GM21360 (cell line): ENCODE measurements around the gene TMEM39A.
A peak's percentile ranks its signal among the peaks of the same experiment; 100 is the strongest.

ENCODE experiments used
- ATAC-seq: cut with Tn5 transposase; IDR thresholded peaks from one replicate; pipeline ENCODE4 v1.9.1; 2021; ENCODE audit warnings: mild to moderate bottlenecking, moderate library complexity; ENCODE audit not compliant: unreplicated experiment

Gene TMEM39A, protein sequence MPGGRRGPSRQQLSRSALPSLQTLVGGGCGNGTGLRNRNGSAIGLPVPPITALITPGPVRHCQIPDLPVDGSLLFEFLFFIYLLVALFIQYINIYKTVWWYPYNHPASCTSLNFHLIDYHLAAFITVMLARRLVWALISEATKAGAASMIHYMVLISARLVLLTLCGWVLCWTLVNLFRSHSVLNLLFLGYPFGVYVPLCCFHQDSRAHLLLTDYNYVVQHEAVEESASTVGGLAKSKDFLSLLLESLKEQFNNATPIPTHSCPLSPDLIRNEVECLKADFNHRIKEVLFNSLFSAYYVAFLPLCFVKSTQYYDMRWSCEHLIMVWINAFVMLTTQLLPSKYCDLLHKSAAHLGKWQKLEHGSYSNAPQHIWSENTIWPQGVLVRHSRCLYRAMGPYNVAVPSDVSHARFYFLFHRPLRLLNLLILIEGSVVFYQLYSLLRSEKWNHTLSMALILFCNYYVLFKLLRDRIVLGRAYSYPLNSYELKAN

DNA sequence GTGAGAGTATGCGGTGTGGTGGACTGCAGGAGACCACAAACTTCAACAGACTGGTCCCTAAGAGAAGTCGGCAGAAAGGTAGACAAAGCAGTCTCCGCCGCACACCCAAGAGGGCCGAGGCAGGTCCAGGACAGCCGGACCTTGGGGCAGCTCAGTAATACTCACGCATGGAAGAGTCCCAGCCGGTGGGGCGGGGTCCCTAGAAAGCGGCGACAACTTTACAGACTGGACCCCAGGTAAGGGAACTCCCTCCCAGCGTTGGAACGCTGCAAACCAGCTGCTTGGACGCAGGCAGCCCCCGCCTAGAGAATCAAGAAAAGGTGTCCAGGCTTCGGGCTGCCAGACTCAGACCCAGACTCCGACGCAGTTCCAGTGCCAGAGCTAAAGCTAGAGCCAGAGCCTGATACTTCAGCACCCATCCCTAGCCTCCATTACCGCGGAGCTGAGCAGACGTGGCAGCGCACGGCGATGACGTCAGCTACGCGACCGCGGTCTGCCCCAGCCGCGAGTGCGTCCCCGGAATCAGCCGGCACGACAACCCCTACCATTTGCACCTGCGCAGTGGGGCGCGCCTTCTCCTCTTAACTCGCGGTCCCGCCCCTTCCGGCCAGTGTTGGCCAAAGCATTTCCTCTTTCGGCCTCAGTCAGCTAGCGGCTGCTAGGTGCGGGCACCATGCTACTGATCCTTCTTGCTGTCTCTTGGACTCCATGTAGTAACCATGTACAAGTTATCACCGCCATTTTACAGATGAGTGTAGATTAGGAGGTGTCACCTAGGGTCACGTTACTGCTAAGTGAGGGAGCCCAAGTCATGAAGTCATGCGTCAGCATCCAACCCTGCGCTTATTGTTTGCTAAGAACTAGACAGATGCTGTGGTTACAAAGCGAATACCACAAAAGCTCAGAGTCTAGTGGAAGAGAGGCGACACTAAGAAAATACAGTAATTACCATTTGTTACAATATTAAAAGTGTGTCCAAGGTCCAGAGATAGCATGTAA, at the start of gene TMEM39A:
TMEM39A (minus strand) TSS at position 445 of the 999 bp plus-strand sequence. CDS start 1,541 bp downstream, outside the sequence.
- peak; percentile 95 for ATAC-seq

DNA sequence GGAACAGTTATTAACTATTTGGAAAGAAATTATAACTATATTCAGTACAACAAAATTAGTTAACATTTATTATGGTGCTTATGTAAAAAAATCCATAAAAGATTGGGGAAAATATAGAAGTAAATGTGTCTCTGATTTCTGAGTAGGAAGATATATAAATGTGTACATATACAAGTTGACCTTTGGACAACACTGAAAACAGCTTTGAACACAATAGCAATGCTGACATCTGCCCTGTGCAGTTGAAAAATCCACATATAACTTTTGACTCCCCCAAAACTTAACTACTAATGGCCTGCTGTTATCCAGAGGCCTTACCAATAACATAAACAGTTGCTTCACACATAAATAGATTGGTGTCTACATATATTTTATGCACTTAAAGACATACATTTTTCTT, 47.3 kb upstream of the TMEM39A start:
- ATAC-seq = no peak

DNA sequence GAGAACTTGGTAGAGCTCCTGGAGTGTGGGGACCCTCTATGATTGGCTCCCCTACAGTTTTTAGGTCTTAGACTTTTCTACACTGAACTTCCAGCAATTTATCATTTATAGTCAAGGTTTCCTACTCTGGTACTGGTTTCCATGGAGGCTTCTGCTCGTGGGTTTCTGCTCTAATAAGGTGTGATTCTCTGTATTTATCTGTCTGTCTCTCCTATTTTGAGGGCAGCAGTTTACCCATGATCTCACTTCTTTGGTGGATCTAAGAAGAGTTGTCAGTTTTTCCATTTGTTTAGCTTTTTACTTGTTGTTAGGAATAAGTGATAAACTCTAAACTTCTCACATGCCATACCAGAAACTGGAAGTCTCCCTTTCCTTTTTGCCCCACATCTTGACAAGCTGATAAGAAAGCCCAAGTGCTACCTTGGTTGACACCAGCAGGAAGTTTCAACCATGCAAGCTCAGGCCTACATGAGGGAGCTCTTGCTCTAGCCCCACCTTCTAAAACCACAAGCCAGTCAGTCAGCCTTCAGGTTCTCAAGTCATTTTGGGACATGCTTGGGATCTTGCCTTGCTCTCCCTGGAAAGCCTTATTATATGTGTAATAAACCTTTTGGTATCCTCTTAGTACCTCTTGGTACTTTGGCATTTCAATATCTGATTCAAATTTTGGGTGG, 44.9 kb upstream of the TMEM39A start:
- ATAC-seq = no peak

DNA sequence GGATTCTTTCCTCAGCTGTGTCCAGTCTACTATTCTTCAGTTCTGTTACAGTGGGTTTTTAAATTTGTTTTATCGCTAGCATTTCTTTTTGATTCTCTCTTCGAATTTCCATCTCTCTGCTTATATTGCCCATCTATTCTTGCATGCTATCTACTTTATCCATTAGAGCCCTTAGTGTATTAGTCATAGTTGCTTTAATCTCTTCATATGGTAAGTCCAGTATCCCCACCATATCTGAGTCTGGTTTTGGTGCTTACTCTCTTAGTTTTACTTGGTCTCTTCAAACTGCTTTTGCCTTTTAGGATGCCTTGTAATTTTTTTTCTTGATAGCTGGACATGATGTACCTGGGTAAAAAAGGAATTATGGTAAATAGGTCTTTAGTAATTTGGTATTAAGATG, 44.0 kb upstream of the TMEM39A start:
- ATAC-seq = no peak

DNA sequence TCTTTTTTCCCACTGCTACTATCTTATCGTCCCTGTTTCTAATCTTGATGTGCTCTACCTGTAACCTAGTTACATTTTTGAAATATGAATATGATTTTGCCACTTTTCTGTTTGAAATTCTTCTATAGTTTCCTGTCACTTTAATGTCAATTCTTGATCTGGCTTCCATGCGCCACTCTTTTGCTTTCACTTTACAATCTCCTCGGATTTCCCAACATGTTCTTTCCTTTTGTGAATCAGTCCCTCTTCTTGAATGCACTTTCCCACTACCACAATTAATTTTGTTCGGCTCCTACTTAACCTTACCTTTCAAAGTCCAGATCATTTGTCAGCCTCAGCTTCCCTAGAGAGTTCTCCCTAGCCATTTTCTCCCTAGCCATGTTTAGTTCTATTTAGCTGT, 43.2 kb upstream of the TMEM39A start:
- ATAC-seq = no peak

DNA sequence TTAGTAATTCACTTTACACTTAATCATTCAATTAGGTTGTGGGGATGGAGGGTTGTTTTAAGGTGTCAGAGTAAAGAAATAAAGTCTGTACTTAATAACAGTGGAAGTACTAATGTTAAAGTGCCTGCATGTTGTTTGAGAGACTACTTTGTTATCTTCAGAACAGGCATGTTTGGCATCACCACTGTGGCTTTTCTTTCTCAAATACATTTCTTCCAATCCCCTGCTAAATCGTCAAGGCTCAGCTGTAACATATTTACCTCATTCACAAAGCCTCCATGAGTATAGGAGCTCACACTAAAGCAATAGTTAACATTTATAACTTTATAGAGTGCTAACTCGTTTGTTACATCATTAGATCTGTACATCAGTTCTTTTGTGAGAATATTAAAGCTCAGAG, 37.5 kb upstream of the TMEM39A start:
- ATAC-seq = no peak

DNA sequence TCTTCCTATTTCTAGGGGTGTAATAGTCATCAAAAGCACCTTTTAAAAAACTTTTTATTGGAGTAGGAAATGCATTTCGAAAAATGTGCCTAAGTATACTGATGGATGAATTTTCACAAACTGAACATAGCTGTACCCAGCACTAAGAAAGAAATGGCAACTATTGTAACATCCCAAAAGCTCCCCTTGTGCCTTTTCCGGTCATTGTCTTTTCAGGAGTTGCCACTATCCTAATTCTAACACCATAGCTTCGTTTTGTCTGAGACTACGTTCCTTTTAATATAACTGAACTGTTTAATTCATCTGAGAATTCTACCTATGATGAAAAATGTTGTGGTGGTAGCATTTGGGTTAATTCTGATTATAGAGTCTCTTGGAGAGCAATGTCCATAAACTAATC, 36.9 kb upstream of the TMEM39A start:
- no peak for ATAC-seq

DNA sequence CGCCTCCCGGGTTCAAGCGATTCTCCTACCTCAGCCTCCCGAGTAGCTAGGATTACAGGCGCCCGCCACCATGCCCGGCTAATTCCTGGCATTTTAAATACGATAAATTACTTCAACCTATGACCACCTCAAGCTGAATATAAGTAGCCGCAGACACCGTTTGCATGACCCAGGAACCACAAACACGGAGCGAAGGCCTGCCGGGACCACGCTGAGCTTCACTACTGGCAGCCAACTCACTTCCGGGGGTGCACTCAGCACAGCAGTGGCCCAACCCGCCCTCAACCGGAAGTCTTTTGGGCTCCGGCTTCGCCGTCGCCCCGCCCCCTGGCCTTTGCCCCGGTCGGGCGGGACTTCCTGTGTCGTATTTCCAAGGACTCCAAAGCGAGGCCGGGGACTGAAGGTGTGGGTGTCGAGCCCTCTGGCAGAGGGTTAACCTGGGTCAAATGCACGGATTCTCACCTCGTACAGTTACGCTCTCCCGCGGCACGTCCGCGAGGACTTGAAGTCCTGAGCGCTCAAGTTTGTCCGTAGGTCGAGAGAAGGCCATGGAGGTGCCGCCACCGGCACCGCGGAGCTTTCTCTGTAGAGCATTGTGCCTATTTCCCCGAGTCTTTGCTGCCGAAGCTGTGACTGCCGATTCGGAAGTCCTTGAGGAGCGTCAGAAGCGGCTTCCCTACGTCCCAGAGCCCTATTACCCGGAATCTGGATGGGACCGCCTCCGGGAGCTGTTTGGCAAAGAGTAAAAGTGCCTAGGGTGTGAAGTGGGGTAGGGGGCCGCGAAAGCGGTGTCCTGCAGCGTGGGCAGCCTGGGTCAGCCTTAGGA, 35.0 kb upstream of the TMEM39A start, which contains the start of gene TIMMDC1:
TIMMDC1 (plus strand) TSS at position 362 of the 826 bp plus-strand sequence; CDS start at position 549, 187 bp downstream.
- ATAC-seq = peak; percentile 97

DNA sequence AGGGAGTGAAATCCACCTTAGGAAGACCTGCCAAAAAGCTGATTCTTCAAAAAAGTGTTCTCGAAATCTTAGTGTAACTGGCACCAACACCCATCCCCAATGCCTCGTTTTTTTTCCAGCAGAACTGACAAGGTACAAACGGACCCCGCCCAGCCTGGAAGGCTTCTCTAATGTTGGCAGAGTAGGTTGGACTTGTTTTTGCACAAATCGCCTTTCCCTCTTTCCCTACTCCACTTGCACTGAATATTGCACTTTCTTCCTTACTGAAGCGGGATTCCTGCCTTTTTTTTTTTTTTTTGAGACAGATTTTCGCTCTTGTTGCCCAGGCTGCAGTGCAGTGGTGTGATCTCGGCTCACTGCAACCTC, 34.4 kb upstream of the TMEM39A start:
- ATAC-seq = no peak

DNA sequence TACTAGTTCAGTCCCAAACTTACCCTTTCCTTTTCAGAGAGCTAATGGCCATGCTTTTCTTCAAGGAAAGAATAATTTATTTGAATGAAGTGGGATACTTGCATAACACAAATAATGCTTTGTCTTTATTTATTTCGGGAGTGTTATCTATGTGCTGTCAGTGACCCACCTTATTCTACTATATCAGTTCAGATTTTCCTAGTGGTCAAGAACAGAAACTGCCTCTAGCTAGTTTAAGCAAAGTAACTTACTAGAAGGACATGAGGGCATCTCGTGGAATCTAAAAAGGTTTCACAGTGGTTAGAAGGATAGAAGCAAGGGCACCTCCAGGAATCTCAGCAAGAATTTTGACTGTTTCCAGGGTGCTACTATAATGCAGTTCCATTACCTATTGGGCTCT, 31.2 kb upstream of the TMEM39A start:
- ATAC-seq = no peak

DNA sequence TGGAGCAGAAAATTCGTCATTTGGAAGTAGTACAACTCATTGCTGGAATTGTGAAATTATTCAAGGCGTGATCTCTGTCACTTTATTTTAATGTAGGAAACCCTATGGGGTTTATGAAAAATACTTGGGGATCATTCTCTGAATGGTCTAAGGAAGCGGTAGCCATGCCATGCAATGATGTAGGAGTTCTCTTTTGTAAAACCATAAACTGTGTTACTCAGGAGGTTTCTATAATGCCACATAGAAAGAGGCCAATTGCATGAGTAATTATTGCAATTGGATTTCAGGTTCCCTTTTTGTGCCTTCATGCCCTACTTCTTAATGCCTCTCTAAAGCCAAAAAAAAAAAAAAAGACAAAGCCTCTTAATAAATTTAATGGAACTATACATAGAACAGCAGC, 29.4 kb upstream of the TMEM39A start:
- no peak for ATAC-seq

DNA sequence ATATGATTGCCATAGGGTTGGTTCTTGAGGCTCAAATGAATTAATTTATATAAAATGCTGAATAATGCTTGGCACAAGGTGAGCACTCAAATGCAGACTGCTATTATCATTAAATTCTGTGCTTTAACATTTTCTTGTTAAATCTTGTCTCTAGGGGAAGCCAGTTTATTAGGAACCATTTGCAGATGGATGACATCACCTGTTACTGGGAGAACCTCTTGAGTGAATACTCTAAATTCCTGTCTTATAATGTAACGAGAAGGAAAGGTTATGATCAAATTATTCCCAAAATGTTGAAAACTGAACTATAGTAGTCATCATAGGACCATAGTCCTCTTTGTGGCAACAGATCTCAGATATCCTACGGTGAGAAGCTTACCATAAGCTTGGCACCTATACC, 28.7 kb upstream of the TMEM39A start:
- no peak for ATAC-seq

DNA sequence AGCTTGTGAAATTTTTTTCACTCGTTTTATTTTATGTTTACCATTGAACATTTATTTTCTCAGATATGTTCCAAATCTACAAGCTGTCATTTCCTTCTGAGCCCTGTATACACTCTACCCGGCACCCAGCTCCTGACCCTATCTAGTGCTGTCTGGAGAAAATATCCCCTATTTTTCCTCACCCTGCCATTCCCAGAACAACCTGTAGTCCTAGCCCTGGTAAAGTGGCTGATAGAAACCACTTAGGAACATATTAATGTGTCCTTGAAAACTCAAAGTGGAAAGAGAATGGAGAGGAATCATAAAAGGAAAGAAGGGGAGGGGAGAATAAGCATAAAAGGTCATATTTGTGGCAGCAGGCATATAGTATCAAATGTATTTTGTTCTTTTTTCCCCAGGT, 26.7 kb upstream of the TMEM39A start:
- ATAC-seq = no peak

DNA sequence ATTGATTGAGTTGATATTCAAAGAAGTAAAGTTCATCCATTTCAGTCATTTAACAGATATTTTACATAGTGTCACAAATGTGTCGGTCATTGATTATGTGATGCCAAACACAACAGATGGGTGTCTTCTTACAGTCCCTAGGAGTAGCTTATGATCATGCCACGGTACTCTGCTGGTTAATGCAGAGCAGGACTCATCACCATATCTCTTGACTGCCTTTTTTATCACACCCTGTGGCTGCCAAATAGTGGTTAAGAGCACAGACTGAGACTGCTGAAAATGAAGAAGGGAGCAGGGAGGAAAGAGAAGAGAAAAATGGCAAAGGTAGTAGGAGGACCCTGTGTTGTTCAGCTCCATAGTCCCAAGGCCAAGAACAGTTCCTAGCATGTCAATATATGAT, 22.1 kb upstream of the TMEM39A start:
- no peak for ATAC-seq

DNA sequence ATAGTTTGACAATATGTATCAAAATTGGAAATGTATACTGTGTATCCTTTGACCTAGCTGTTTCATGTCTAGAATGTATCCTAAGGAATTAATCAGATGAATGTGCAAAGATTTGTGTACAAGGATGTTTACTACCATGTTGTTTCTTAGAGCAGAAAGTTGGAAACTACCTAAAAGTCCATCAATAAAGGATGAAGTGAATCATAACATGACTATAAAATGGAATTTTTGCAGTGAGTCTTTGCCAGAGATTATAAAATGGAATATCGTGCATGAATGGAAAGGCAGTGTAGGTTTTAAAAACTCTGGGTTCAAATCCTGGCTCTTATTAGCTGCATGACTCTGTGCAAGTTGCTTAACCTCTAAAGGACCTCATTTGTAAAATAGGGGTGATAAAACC, 19.7 kb upstream of the TMEM39A start:
- no peak for ATAC-seq

DNA sequence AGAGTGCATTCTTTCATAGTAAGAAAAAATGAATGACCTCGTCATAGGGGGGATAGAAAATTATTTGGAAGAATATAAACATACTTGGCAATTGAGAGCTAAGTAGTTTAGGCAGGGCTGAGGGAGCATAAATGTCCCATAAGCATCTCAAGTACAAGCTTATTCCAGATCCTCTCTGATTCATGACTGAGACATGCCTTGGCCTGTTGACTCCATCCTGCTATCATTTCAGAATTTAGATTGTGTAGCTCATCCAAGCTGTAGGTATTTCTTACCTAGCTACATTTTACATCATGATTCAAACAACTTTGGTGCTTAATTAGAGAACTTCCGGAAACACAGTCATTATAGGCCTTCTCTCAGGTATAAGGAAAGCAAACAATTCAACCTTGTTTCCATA, 17.7 kb upstream of the TMEM39A start:
- no peak for ATAC-seq

DNA sequence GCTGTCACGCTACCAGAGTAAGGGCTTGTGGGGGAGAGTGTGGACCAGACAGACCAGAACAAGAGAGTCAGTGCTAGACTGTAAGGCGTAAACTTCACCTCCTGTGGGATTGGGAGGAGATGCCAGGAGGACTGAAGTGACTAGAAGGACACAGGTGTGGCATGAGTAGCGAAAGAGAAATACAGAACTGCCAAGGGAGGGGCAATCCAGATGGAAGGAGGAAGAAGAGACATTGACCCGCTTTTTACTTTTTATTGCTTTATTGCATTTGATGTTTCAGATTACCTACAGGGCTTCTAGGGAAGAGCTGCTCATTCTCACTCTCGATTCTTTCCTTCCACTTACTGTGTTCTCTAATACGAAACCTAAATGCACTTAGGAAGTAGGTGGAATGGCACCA, 7.5 kb upstream of the TMEM39A start:
- ATAC-seq = no peak

DNA sequence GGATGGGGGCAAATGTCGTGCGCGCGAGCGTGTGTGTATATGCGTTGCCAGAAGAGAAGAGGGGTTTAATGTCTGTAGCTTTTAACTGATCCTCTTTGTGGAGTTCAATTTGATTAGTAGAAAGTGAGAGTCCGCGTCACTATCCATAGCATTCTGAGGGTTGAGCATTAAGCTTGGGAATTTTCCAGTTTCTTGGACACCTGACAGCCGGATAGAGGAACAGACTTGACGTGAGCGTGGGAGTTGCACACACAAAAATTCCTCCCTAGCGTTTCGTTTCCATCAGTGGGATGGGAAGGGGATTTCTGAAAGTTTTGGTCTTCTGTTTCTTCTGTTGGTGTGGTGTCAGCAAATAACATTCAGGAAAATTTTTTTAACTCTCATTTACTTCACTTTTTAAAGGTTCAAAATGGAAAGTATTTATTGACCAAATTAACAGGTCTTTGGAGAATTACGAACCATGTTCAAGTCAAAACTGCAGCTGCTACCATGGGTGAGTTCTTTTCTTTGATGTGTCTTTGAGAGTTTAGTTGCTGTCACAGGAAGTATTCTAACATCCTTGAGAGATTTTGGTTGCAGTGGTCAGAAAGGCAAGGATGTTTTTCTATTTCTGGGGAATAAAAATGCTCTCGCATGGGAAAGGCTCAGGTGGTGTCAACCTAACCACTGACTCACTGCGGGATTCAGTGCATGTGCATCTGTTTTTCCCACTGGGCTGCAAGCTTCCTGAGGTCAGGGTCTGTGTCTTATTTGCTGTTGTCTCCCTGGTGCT, 6.2 kb upstream of the TMEM39A start:
- no peak for ATAC-seq

DNA sequence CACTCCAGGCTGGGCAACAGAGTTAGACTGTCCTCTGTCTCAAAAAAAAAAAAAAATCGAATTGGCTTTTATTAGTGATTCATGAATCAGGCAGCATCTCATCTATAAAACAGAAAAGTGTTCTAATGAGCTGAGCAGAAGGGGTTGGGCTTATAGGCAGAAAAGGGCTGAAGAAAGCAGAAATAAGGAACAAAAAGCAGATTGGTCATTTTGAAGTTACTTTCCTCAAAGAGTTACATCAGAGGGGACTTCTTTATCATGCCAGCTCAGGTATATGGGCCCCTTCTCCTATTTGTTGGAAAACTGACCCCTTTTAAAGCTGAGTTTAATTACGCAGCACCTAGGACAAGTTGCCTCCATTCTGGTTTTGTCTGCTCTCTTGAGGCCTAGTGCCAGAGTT, 4.6 kb upstream of the TMEM39A start:
- no peak for ATAC-seq
